ENCODE measurements around the gene MZT1. TPM values are rescaled to one million over a fixed set of nuclear protein-coding genes. Genes with fewer than 3 reads are reported as not detected.

The MZT1 gene
- total and polyA plus RNA-seq, 2 donors (not counting 3 experiments of a cell fraction or from before 2014, with no cell fraction given), result 6.3 to 19.4 TPM

GRCh38 chr13:72689181-72689696 lies 38.2 kb downstream of the MZT1 start:
- TF ChIP-seq GATA2 (IDR thresholded peaks at IDR 0.05; ENCODE audit: insufficient read depth, insufficient read length, low read depth, low read length) (no peak), FOS (IDR thresholded peaks at IDR 0.05; ENCODE audit: borderline replicate concordance, insufficient read depth, low read length) (no peak)
- no peak overlapping the region for H3K9ac ChIP-seq (replicated peaks; ENCODE audit: extremely low read depth, insufficient read depth, low read length)
- H3K4me3 ChIP-seq (replicated peaks in 1 of 3; ENCODE audit: insufficient read depth in 1 of 3, low read depth in 1 of 3, low read length in 3 of 3), result no peak overlapping the region
- POLR2A ChIA-PET, result no interaction called here
- no peak overlapping the region for H3K27ac ChIP-seq (ENCODE audit: insufficient read depth, low read depth, low read length)
- no peak for DNase-seq (ENCODE audit: low read depth, low spot score)
- H3K36me3 ChIP-seq (ENCODE audit: control insufficient read depth in 2 of 2, extremely low read depth in 1 of 2, insufficient read depth in 2 of 2, low read length in 2 of 2), result no peaks in the 10 kb centered on the region
- H3K9me1 ChIP-seq (replicated peaks; ENCODE audit: control insufficient read depth, extremely low read depth, insufficient read depth, low read length), result no peaks in the 10 kb centered on the region
- no peak overlapping the region for H2AFZ ChIP-seq (ENCODE audit: low read depth, low read length)
- BruUV-seq (replicated peaks), result no TSS peak
- CTCF ChIA-PET, result no interaction called here
- intact Hi-C loops (cut with micrococcal nuclease), result no loop called here
- H3K27me3 ChIP-seq (ENCODE audit: control insufficient read depth in 2 of 2, insufficient read depth in 2 of 2, low read length in 2 of 2), result peaks cover 18 to 21% of the 10 kb centered on the region in 2 experiments
- dilution Hi-C loops (cut with MboI; ENCODE audit: extremely low pct_ligation_motif_present, low sequenced_read_pairs), result no loop called here
- no peak overlapping the region for H3K4me2 ChIP-seq (ENCODE audit: insufficient read depth, low read length)
- no peaks in the 10 kb centered on the region for H4K20me1 ChIP-seq (replicated peaks; ENCODE audit: control insufficient read depth, extremely low read depth, insufficient read depth, low read length)
- H3K4me1 ChIP-seq (ENCODE audit: control insufficient read depth, extremely low read depth, insufficient read depth, low read length), result peaks cover 3% of the 10 kb centered on the region
- no peak for FAIRE-seq
- H3K79me2 ChIP-seq (ENCODE audit: control insufficient read depth, insufficient read depth, low read length), result no peaks in the 10 kb centered on the region
- H3K9me3 ChIP-seq (replicated peaks; ENCODE audit: control insufficient read depth, insufficient read depth, low read length), result no peaks in the 10 kb centered on the region

- TF ChIP-seq POLR2A (IDR thresholded peaks at IDR 0.05; ENCODE audit: low read depth, low read length) (no peak), MAX (IDR thresholded peaks at IDR 0.05; ENCODE audit: insufficient read depth, insufficient read length) (no peak), JUN (IDR thresholded peaks at IDR 0.05; ENCODE audit: borderline replicate concordance, insufficient read depth, insufficient read length, low read depth) (no peak), FOS (IDR thresholded peaks at IDR 0.05; ENCODE audit: borderline replicate concordance, insufficient read depth, low read length) (no peak), POLR2AphosphoS5 (IDR thresholded peaks at IDR 0.05; ENCODE audit: insufficient read depth, low read depth, low read length) (no peak), MYC (IDR thresholded peaks at IDR 0.05; ENCODE audit: low read depth, low read length) (no peak), CTCF (IDR thresholded peaks at IDR 0.05; ENCODE audit: extremely low read depth in 1 of 2, insufficient read depth in 1 of 2, low read depth in 1 of 2, low read length in 2 of 2) (no peak), GATA2 (IDR thresholded peaks at IDR 0.05; ENCODE audit: insufficient read depth, insufficient read length, low read depth, low read length) (no peak), EZH2 (IDR thresholded peaks at IDR 0.05; ENCODE audit: borderline replicate concordance, low read depth, low read length, severe bottlenecking) (no peak)
- no peaks in the 10 kb centered on the region for H4K20me1 ChIP-seq (replicated peaks; ENCODE audit: control insufficient read depth, extremely low read depth, insufficient read depth, low read length)
- CTCF ChIA-PET, result interaction anchor here (0.9 to 2.7 kb wide), 4 partner anchors 12 to 44 kb away, joined by 3 to 11 read pairs (median 4); no protein-coding TSS in a partner anchor
- POLR2A ChIA-PET, result no interaction called here
- no peak overlapping the region for H3K4me3 ChIP-seq (replicated peaks in 1 of 3; ENCODE audit: insufficient read depth in 1 of 3, low read depth in 1 of 3, low read length in 3 of 3)
- peaks cover 3% of the 10 kb centered on the region for H3K4me1 ChIP-seq (ENCODE audit: control insufficient read depth, extremely low read depth, insufficient read depth, low read length)
- dilution Hi-C loops (cut with MboI; ENCODE audit: extremely low pct_ligation_motif_present, low sequenced_read_pairs) (no loop called here), intact Hi-C loops (cut with micrococcal nuclease) (no loop called here)
- DNase-seq (ENCODE audit: low read depth, low spot score), result no peak
- H3K27ac ChIP-seq (ENCODE audit: insufficient read depth, low read depth, low read length), result no peak overlapping the region
- no peaks in the 10 kb centered on the region for H3K9me1 ChIP-seq (replicated peaks; ENCODE audit: control insufficient read depth, extremely low read depth, insufficient read depth, low read length)
- peaks cover 14 to 17% of the 10 kb centered on the region in 2 experiments for H3K27me3 ChIP-seq (ENCODE audit: control insufficient read depth in 2 of 2, insufficient read depth in 2 of 2, low read length in 2 of 2)
- H3K4me2 ChIP-seq (ENCODE audit: insufficient read depth, low read length), result no peak overlapping the region
- no peak overlapping the region for H3K9ac ChIP-seq (replicated peaks; ENCODE audit: extremely low read depth, insufficient read depth, low read length)
- no peaks in the 10 kb centered on the region for H3K9me3 ChIP-seq (replicated peaks; ENCODE audit: control insufficient read depth, insufficient read depth, low read length)
- no peak for FAIRE-seq
- no TSS peak for BruUV-seq (replicated peaks)
- no peak overlapping the region for H2AFZ ChIP-seq (ENCODE audit: low read depth, low read length)
- no peaks in the 10 kb centered on the region for H3K36me3 ChIP-seq (ENCODE audit: control insufficient read depth in 2 of 2, extremely low read depth in 1 of 2, insufficient read depth in 2 of 2, low read length in 2 of 2)
- no peaks in the 10 kb centered on the region for H3K79me2 ChIP-seq (ENCODE audit: control insufficient read depth, insufficient read depth, low read length)
Measured at GRCh38 chr13:72686766-72687165, 40.7 kb downstream of the MZT1 start.

Data from endothelial cell of umbilical vein (primary cell).